ENCODE data around the gene KLHL12.

- TF ChIP-seq BHLHE40 (IDR thresholded peaks at IDR 0.05; ENCODE audit: borderline replicate concordance): no peak
- TF ChIP-seq SP1 (IDR thresholded peaks at IDR 0.05): no peak
- no peak for TF ChIP-seq HDGF (IDR thresholded peaks at IDR 0.05; ENCODE audit: borderline replicate concordance)
- no peak for TF ChIP-seq TARDBP (IDR thresholded peaks at IDR 0.05)
- no peak for TF ChIP-seq L3MBTL2 (conservative IDR thresholded peaks at IDR 0.05)
- no peak for TF ChIP-seq FOXM1 (IDR thresholded peaks at IDR 0.05; ENCODE audit: borderline replicate concordance)
- no peak for TF ChIP-seq ELF4 (IDR thresholded peaks at IDR 0.05)
- TF ChIP-seq SUZ12 (IDR thresholded peaks at IDR 0.05): no peak
Measured at GRCh38 chr1:202871367-202871766, 55.7 kb downstream of the KLHL12 start.
